Glomerular visceral epithelial cell (primary cell): ENCODE results near the gene TBCC.
"Not testable (repeated sequence)": the region's sequence is repeated elsewhere in the genome, so short reads cannot be mapped to it uniquely, and the experiment has no call there.

Source experiments
- DNase-seq: peaks from one replicate; pipeline ENCODE4 v3.0.0-alpha.2; 2016; ENCODE audit errors: extremely low spot score

TBCC gene

GRCh38 chr6:42745640-42746462 lies at the start of gene TBCC:
Gene TBCC (minus strand): TSS chr6:42746103. CDS start chr6:42746073, 30 bp downstream.
- DNase-seq, result peak; percentile 100

DNA sequence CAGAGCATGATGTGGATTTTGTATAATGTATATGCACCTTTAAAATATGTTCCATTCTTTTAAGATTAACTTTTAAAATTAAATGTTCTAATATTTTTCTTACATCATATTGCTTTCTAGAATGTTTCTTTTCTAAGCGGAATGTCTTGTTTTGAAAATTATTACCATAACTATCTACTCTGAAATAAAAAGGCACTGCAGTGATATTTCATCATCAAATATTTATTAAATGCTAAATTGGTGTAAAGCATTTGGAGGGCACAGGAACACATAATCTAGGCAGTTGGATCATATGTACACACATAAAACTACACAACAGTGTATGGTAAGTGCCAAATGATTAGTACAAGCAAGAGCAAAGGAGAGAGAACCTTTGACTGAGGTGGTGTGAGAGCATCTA lies 49.7 kb upstream of the TBCC start:
- DNase-seq, result no peak

DNA sequence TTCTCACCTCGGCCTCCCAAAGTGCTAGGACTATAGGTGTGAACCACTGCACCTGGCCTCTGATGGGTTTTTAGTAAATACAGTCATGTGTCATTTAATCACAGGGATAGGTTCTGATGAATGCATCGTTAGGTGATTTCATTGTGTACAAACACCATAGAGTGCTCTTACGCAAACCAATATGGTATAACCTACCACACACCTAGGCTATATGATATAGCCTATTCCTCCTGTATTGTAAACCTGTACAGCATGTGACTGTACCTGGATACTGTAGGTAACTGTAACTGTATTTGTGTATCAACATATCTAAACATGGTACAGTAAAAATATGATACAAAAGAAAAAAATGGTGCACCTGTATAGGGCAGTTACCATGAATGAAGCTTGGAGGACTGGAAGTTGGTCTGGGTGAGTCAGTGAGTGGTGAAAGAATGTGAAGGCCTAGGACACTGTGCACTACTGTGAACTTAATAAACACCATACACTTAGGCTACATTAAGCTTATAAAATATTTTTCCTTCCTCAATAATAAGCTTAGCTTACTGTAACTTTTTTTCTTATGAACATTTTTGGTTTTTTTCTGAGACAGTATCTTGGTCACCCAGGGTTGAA lies 45.9 kb upstream of the TBCC start:
- no peak for DNase-seq

DNA sequence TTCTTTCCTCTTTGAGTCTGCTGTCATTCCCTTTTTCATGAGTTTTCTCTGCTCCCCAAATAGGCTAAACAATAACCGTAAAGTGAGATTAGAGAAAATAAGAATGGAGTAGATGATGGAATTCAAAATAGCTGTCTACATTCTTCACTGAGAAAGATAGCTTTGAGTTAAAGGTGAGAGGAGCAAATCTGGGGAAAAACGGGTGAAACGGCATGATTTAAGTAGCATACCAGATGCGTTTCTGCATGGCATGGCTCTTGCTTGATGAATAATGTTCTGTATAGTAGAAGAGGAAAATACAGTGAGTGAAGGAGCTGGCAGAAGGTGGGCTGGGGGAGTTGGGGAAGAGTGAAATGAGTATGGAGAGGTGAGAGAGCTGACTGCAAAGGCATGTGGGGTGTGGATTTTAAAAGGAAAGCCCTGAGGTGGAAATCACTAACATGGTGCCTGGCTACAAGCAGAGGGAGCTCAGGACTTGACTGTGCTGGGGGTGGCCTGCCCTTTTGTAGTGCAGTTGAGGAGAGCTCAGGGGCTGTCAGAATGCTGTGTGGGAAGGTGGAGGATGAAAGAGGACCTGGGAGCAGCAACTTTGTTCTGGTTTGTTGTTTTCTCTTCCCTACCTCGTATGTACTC lies 44.8 kb upstream of the TBCC start:
- no peak for DNase-seq

DNA sequence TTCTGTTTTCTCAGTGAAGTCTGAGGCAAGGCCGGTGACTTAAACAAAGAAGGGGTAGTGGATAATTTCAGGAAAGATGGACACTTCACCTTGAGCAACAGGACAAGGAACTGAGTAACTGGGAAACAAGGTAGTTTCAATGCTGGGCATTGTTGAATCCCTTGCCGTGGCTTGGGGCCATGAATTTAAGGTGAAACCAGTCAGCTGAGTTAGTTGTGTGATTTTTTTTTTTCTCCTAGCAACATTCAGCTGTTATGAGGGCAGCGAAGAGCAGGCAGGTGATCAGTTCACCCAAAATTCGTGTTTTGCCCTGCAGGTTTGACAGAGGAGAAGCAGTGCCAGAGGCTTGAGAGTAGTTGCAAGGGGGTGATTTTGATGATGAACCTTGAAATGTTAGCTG lies 42.8 kb upstream of the TBCC start:
- no peak for DNase-seq

DNA sequence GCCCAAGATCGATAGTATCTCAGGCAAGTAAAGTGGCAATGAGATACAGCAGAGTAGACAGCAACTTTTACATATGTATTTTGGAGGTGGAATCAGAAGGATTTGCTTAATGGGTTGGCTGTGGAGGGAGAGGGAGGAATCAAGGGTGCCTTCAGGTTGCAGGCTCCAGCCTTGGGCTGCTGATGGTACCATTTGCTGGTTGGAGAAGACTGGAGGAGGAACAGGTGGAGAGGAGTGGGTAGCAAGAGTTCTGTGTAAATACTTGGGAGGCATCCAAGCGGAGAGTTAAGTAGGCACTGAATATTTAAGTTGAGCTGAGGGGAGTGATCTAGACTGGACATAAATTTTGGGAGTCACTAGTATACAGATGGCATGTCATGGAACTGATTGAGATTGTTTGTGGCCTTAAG lies 41.2 kb upstream of the TBCC start:
- no peak for DNase-seq

DNA sequence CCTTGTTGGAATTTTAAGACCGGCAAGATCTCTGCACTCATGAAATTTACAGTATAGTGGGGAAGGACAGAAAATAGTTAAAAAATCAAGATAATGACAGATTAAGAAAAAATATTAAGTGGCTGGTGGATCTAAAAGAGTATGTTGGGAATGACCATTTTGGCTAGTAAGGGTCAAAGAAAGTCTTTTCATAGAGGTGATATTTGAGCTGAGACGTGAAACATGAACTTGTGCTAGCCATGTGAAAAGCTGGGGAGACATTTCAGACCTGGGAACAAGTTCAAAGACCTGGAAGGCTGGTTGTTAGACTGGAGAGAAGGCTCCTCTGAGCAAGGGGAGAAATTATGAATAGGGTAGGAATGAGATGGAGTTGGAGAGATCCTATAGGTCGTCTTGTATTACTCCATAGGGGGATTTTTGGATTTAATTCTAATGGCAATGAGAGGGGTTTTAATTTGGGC lies 40.7 kb upstream of the TBCC start:
- DNase-seq, result no peak

- no peak for DNase-seq
Observed at GRCh38 chr6:42784717-42785498, 39.0 kb upstream of the TBCC start.

DNA sequence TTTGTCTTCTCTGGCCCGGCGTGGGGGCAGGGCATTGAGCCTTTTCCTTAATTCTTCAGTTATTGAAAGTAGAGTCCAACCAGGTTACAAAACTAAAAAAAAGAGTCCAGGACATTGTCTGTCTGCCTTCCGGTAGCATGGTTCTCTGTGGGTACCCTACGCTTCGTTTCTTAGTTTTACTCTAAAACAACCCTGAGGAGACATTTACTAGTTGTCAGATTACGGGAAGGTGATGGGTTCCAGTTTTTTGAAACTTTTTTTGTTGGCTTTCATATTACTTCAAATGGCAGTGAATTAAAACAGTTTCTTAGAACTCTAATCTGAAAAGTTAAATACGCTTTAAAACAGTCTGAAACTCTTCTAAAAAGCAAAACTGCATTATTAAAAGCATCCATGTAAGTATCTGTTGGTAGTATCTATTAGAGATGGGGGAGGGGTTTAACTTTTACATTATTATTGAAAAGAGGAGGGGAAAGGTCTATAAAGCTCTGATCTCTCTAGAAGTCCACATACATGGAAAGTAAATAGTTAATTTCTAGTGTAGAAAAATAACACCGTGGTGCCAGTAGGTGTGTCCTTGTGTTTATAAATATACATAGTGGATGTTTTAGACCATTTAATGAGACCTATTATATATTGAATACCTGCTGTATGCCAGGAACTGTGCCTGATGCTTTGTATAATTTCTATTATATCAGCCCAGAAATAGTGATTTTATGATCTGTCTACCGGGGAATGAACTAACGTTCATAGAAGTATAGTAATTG lies 38.2 kb upstream of the TBCC start:
- no peak for DNase-seq

DNA sequence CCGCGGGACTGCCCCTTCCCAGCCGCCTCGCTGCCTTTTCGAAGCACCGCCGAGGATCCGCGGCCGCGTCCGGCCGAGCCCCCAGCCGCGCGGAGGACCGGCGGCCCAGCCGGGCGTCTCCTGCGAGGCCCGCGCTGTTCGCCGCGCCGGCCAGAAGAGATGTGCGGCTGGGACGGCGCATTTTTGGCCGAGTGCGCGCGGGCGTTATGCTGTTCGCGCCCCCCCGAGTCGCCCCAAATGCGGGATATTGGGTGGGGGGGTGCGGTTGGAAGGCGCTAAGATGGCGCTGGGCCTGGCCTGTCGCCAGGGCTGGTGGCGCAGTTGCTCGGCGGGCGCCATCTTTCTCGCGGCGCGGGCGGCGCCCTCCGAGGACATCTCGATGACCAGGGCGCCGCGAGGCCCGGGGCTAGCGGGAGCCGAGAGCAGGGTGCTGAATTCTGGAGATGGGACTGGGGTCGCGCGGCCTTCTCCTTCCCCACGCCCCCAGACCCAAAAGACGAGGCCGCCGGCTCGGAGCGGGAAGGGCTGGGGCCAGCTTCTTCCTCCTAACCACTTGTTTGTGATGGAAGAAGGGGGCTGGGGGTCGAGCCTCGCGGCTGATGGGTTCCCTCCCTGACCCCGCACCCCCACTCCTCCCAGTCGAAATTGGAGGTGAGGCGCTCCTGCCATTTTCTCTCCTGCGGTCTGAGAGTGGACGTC lies 37.4 kb upstream of the TBCC start:
- peak; percentile 77 for DNase-seq

GRCh38 chr6:42782689-42783176 lies 36.8 kb upstream of the TBCC start:
- peak; percentile 94 for DNase-seq

DNA sequence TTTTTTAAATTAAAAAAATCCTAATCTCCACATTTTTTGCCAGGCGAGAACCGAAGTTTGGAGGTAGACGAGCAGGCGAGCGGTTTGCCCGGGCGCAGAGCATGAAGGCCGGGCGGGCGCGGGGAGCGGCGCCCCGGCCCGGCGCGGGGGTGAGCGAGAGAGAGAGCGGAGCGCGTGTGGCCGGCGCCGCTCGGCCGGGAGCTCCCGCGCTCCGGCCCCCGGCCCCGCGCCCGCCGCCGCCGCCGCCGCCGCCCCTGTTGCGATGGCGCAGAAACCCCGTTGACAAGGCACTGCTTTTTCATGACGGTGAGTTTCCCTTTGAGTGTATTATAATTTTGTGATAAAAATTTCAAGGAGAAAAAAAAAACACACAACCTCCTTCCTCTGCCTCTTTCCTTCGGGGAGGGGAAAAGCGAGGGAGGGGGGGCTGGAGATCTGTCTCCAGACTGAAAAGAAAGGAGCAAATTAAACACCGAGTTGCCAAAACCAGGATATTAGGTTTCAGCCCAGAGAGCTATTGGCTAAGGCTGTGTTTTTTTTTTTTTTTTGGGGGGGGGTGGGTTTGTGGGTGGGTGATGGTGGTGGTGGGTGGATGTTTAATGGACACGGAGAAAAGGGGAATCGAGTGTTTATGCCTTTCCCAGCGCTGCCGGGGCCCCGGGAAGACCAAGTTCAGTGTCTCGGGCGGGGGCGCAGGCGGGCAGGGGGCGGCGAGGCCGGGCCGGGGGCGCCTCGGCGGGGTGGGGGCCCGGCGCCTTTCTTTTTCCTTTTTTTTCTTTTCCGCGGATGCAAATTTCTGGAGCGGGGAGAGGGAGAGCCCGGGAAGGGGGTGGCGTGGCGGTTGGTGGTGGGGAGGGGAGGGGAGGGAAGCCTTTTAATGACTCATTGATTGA lies 36.1 kb upstream of the TBCC start, which contains the start of gene BICRAL:
TSS of gene BICRAL (plus strand) at position 257 of the 893 bp plus-strand sequence. CDS start 39,971 bp downstream, outside the sequence.
- peak; percentile 89 for DNase-seq

DNA sequence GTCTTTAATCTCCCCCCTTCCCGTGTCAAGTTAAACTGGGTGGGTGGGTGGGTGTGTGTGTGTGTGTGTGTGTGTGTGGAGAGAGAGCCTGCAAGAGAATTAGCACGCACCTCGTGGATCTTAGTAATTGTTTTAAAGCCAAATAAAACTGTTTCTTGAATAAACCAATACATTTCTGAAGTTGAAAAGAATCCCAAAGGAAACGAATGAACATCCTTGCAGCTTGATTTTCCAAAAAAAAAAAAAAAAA lies 35.6 kb upstream of the TBCC start:
- DNase-seq, result no peak

DNA sequence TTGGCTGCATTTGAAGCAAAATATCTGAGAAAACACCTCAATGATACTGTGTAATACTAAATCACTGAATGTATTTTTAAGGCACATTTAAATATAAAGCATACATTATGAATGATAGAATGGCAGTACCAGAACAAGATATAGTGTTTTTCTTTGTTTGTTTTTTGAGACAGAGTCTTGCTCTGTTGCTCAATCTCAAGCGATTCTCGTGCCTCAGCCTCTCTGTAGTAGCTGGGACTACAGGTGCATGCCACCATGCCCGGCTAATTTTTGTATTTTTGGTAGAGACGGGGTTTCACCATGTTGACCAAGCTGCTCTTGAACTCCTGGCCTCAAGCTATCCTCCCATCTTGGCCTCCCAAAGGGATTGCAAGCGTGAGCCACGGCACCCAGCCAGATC lies 33.6 kb upstream of the TBCC start:
- DNase-seq, result no peak

- DNase-seq, result no peak
Observed at GRCh38 chr6:42778122-42778521, 32.2 kb upstream of the TBCC start.

DNA sequence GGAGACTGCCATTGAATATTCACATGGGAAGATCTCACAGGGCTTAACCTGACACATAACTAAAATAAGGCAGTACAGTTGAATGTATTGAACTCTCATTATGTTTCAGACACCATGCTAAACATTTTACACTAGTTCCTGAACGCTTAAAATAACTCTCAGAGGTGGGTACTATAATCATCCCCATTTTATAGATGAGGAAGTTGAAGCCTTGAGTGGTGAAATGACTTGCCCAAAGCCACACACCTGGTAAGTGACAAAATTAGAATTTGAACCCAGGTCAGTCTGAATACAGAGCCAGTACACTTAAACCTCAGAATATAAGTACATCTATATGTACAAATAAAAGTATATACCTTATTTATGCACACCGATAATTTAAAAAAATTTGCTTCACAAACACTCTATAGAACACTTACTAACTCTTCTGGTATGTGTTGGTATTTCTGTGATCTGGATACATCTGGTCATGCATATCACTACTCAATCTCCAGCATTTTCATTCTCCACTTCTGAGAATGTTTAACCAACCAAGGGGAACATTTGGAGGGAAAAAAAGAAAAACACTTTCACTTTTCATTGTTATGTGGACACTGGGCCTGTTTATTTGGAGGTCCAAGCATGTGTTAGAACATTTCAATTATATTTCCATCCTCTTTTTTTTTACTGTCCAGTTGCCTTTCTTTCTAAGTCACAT lies 31.4 kb upstream of the TBCC start:
- DNase-seq, result peak; percentile 81

- DNase-seq, result not testable (repeated sequence)
Observed at GRCh38 chr6:42774821-42775487, 29.1 kb upstream of the TBCC start.

- DNase-seq, result no peak
Observed at GRCh38 chr6:42774201-42774600, 28.3 kb upstream of the TBCC start.

GRCh38 chr6:42771741-42772100 lies 25.8 kb upstream of the TBCC start:
- no peak for DNase-seq
